ENCODE results near the gene JPH3.
"Not testable (repeated sequence)": the region's sequence is repeated elsewhere in the genome, so short reads cannot be mapped to it uniquely, and the experiment has no call there.

Gene JPH3

GRCh38 chr16:87575027-87575804 is 27.1 kb upstream of the JPH3 start:
- no peak for DNase-seq (ENCODE audit: low spot score)

- no peak for DNase-seq (ENCODE audit: low spot score)
Measured at GRCh38 chr16:87576171-87576570, 26.1 kb upstream of the JPH3 start.

- not testable (repeated sequence) for DNase-seq (ENCODE audit: low spot score)
Measured at GRCh38 chr16:87578142-87578930, 24.0 kb upstream of the JPH3 start.

GRCh38 chr16:87579691-87580090 is 22.6 kb upstream of the JPH3 start:
- no peak for DNase-seq (ENCODE audit: low spot score)

- no peak for DNase-seq (ENCODE audit: low spot score)
Measured at GRCh38 chr16:87580855-87581261, 21.4 kb upstream of the JPH3 start.

- DNase-seq (ENCODE audit: low spot score) = no peak
Measured at GRCh38 chr16:87581857-87582215, 20.5 kb upstream of the JPH3 start.

- DNase-seq (ENCODE audit: low spot score) = peak; percentile 50
Measured at GRCh38 chr16:87582216-87582965, 19.9 kb upstream of the JPH3 start.

- no peak for DNase-seq (ENCODE audit: low spot score)
Measured at GRCh38 chr16:87582966-87583325, 19.4 kb upstream of the JPH3 start.

- no peak for DNase-seq (ENCODE audit: low spot score)
Measured at GRCh38 chr16:87583453-87584131, 18.7 kb upstream of the JPH3 start.

- DNase-seq (ENCODE audit: low spot score) = no peak
Measured at GRCh38 chr16:87584271-87584670, 18.0 kb upstream of the JPH3 start.

GRCh38 chr16:87584975-87585374 is 17.3 kb upstream of the JPH3 start:
- no peak for DNase-seq (ENCODE audit: low spot score)

- DNase-seq (ENCODE audit: low spot score) = no peak
Measured at GRCh38 chr16:87585442-87586200, 16.7 kb upstream of the JPH3 start.

- DNase-seq (ENCODE audit: low spot score) = no peak
Measured at GRCh38 chr16:87586201-87586782, 16.0 kb upstream of the JPH3 start.

GRCh38 chr16:87587636-87588035 is 14.7 kb upstream of the JPH3 start:
- no peak for DNase-seq (ENCODE audit: low spot score)

GRCh38 chr16:87592018-87592712 is 10.1 kb upstream of the JPH3 start:
- DNase-seq (ENCODE audit: low spot score) = no peak

- DNase-seq (ENCODE audit: low spot score) = no peak
Measured at GRCh38 chr16:87593710-87594258, 8.5 kb upstream of the JPH3 start.

- no peak for DNase-seq (ENCODE audit: low spot score)
Measured at GRCh38 chr16:87595712-87596111, 6.6 kb upstream of the JPH3 start.

GRCh38 chr16:87597324-87597830 is 4.9 kb upstream of the JPH3 start:
- no peak for DNase-seq (ENCODE audit: low spot score)

GRCh38 chr16:87598431-87598830 is 3.9 kb upstream of the JPH3 start:
- no peak for DNase-seq (ENCODE audit: low spot score)

- DNase-seq (ENCODE audit: low spot score) = no peak
Measured at GRCh38 chr16:87600246-87600645, 2.1 kb upstream of the JPH3 start.
